ENCODE measurements around the gene DCHS2.

DCHS2 gene, protein sequence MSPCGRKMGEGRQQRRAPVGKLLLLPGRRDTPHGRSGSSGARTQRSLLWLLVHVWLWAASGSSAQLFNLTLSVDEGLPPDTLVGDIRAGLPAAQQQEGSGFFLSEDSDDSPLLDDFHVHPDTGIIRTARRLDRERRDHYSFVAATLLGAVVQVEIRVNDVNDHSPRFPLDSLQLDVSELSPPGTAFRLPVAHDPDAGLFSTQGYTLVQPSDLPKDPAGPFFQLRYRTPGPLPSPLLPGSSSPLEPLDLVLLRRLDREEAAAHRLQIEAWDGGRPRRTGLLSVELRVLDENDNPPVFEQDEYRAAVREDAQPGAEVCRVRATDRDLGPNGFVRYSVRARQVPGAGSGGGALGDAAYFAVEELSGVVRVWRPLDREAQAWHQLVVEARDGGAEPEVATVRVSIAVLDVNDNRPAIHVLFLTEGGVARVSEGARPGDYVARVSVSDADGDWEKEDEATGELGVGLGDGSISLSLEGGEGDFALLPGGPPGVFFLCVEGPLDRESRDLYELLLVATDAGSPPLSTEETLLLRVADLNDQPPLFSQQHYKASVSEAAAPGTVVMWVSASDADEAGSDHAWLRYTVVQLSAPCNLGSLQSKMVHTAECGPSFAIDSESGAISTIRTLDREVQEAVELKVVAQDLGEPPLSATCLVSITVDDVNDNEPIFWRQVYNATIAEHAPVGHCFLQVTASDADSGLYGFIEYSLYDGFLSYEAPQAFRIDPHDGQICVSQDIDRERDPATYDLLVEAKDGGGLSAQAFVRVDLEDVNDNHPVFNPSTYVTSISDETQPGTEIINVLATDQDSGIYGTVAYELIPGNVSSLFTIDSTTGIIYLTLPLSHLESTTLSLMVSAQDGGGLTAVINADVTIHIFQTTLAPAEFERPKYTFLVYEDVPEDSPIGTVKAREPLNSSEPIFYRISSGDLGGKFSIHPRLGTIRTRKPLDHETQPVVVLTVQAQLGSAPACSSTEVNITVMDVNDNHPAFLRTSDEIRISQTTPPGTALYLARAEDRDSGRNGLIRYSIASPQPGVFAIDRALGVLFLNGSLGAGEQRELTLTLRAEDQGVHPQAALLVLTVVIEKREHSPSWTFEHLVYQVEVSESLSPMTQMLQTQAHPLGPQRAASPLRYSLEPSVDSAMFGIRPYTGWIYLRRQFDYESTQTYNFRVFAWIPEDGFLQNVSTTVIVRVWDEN (N-terminal part only)

DNA sequence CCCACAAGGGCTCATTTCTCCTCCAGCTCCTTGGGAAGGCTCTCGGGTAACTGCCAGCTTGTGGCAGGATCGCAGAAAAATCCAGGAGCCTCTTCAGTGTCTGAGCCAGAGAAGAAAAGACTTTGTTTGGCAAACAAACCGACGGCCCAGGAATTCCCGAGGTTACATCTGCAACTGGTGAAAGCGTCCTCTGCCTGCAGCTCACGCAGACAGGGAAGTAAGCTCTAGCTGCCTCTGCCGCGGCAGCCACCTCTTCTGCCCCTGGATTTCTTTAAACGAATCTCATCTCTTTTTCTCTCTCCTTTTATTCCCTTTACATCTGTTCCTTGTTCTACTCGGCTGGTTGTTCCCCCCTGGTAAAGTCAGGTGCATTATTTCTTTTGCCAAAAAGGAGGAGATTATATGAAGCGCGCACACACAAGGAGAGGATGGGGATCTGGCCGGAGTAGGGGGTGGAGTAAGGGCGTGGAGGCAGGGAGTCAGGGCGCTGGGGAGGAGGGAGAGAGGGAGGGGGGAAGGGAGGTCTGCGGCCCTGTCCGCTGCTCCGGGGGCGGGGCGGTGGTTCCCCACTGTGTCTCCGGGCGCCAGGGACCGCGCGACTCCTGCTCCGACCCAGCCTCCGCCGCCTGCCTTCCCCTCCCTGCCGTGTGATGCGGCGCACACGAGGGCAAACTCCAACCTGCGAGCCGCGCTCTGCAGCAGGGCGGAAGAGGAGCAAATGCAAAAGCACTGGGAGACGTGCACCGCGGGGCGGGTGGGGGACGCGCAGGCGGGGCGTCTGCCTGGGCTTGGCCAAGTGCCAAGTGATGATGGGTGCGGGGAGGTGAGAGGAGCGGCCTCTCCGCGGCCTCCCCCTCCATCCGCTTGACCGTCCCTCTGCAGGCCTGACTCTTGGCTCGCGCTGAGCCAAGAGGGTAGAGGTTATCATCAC lies at the start of gene DCHS2:
Gene DCHS2 (minus strand): TSS at position 459 of the 931 bp plus-strand sequence. CDS start 444 bp downstream, at position 15.
- DNase-seq = peak in 1 of 2 donors; percentile 11

DNA sequence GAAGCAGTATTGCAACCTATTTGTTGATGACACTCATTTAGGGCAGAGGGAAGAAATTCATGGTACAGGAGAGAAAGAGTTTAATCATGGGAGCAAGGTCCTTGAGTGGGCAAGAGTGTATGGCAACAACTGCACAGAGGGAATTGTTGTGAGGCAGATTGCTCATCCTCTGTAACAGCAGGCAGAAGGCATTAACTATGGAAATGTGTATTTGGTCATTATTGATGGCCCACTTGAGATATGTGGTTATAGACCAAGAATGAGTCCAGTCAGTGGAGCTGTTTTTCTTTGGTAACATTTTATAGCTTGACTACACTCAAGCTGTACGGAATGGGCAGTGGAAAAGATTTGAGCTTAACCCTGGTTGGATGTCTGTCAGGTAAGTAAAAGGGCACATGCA lies 42.7 kb upstream of the DCHS2 start:
- no peak for DNase-seq

DNA sequence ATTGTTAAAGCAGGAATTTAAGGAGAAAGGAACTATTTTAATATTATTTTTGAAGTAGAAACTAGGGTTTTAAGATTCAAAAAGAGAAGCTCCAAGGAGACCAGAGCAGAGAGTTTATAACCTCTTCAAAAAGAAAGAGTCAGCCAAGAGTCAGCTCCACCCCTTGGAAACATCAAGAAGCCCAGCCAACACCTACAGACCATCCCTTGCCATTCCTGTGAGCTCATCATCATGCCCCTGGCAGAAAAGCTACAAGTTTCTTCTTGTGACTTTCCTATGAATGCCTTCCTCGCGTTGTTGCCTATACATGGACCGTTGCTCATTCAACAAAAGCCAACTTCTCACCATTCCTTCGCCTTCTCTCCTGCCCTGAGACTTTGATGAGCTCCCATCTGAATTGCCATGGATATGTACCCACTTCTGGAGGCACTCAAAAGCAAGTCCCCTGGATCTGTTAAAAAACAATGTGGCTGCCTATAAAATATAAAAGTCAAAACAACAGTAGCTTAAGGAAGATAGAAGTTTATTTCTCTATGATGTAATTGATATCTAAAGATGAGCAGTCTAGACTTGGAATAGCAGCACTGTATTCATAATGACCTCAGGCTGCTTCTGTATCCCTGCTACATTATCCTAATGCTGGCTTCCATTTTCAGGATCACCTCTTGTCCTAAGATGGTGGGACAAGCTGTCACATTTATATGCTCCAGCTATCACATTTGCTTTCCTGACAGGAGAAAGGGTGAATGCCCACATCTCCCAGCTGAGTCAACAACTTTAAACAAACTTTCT lies 38.3 kb upstream of the DCHS2 start:
- DNase-seq = no peak

DNA sequence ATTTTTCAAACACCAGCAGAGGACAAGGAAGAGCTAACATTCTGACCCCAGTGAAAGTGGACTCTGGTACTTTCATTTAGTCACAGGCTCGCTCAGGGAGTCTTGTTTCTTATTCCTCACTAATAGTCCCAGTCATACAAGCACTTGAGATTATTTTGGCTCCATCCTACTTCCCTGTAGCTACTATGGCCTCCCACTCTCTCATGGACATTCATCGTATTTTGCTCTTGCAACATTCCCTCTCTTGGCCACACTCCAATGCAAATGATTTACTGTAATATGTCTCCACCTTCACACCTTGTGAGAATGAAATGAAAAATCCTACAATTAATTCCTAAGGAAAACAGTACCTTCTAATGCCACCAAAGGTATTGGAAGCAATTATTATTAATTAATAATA lies 37.3 kb upstream of the DCHS2 start:
- no peak for DNase-seq

DNA sequence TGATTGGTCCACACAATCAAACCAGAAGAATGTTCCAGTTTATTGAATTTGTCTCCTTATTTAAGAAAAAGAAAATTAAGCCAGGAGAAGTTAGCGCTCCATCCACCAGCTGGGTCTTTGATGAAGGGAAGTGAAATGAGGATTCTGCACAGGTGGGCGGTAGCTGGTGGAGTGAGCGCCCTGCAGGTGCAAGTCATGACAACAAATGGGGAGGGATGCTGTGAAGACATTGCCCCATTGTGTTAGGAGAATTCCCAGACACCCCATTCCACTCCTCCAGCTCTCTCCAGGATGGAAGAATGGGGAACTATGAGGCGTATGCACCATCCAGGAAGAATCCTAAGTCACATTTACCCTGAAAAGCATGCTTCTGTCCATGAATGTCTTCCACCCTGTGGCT lies 35.7 kb upstream of the DCHS2 start:
- no peak for DNase-seq

DNA sequence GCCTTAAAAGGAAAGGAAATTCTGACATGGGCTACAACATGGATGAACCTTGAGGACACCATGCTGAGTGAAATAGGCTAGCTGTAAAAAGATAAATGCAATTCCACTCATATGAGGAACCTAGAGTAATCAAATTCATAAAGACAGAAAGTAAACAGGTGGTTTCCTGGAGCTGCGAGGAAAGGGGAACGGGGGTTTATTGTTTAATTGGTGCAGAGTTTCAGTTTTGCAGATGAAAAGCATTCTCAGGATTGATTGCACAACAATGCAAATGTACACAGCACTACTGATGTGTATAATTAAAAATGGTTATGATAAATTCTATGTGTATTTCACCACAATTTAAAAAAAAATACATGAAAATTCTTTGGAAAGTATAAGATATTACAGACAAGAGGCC lies 34.6 kb upstream of the DCHS2 start:
- no peak for DNase-seq

DNA sequence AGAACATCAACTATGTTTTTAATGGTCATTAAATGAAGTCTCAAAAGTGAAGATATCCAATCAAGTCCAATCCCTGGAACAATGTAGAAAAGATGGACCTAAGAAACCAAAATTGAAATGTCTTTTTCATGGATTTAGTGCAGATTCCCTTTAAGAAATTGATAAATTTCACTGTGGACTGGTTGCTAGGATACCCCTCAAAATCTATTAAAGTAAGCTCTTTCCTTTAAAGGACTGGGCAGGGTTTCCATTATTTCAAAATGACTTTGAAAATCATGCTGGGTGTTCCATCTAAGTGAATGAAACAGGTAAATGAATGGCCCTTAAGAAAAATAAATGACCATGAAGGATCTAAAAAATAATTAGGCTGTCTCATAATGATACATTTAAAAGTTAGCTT lies 30.0 kb upstream of the DCHS2 start:
- DNase-seq = no peak

DNA sequence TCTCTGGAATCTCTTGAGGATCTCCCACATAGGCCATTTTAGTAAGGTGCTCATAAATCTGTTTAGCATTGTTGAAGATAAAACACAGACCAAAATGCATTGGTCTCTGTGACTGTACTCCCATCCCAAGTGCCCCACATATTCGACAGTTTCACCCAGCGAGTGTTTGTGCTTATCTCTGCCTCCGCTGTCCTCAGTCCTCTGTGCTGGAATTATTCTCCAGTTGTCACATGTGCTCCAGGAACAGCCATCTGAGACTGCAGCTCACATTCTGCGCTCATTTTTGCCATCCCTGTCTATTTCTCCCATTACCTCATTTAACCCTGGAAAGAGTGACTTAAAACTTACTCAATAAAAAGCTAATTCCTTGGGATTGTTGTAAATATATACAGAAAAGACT lies 27.6 kb upstream of the DCHS2 start:
- no peak for DNase-seq

DNA sequence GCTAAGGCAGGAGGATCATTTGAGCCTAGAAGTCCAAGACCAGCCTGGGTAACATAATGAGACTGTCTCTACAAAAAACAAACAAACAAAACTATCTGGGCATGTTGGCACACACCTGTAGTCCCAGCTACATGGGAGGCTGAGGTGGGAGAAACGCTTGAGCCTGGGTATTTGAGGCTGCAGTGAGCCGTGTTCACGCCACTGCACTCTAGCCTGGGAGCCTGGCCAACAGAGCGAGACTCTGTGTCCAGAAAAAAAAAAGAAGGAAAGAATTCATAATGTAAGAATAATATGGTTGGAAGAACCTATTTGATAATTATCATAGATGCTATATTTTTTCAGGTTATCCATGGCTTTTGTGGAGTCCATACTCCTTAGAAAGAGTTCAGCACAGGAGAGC lies 26.0 kb upstream of the DCHS2 start:
- no peak for DNase-seq

DNA sequence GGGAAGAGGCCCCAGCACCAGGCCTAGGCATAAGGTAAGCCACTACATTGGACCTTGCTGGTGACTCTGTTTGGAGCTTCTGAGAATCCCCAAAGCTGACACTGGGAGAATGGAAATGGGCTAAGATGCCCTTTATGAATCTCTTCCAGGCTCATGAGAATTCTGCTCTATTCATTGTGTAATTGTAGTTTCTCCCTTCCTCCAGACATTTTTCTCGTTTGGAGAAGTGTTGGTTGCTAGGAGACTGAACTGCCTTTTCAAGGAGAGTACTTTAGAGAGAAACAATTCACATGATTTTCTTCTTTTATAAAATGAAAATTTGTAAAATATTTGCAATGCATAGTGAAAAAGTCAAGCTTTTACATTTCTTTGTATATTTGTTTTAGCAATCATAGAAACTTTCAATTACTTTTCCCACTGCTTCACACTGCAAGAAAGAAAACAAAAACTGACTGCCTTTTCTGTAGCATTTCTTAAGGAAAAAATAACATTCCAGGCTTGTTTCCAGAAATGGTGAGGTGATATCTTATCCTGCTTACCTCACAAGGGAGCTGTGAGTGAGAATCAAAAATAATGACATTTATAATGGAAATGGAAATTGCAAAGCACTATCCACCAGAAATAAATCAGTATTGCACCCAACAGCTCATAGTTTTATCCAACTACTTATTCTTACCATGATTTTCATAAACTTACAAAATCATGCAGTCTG lies 24.9 kb upstream of the DCHS2 start:
- DNase-seq = no peak

DNA sequence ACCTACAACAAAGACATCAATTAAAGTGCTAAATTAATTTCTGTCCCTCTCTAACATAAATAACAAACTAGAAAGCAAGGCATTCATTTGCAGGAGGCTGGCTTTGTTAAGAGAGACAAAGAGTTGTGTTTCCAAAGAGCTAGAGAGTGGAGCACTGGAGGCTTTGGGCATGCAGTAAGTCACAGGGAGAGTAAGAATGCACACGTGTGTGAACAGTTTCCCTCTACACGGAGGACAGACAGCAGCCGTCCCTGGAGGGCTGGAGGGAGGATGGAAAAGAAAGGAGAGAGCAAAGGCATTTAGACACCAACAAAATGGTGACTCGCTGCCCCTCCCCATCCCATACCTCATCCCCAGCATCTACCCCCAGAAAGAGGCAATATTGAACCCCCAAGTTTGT lies 20.4 kb upstream of the DCHS2 start:
- no peak for DNase-seq

DNA sequence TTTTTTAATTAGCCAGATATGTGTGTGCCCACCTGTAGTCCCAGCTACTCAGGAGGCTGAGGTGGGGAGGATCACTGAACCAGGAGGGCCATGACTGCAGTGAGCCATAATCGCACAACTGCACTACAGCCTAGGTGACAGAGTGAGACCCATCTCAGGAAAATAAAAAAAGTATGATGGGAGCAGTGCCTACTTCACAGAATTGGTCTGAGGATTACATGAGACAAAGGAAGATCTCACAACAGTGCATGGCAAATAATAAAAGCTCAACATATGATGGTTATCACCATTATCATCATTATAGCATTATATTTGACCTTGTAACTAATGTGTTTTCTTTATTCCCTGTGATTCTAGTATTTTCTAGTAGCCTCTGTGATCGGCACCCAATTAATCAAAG lies 19.9 kb upstream of the DCHS2 start:
- DNase-seq = no peak

DNA sequence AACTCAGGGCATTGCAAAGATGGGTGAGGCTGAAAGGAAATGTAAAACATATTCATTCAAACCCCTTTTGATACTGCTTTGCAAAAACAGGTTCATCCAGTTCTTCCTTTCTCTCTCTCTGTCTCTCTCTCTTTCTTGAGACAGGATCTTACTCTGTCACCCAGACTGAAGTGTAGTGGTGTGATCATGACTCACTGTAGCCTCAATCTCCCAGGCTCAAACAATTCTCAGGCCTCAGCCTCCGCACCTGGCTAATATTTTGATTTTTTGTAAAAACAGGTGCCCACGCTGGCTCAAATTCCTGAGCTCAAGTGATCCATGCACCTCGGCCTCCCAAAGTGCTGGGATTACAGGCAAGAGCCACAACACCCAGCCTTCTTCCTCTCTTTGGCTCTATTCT lies 15.6 kb upstream of the DCHS2 start:
- DNase-seq = no peak

DNA sequence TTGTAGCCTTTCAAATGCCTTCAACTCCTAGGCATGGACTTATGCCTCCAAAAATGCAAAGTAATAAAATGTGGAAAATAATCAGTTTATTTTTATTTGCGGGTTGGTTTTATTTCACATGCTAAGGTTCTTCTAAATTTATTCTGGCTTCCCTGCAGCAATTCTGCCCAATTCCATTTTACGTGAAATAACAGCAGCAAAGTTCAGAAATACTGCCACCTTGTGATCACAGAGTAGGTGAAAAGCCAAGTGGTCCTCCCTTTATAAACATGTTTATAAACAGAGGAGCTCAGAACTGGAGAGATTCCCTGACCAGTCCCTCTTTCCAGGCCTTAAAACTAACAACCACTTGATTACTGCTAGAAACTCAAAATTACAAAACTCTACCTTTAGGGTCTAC lies 14.7 kb upstream of the DCHS2 start:
- no peak for DNase-seq

DNA sequence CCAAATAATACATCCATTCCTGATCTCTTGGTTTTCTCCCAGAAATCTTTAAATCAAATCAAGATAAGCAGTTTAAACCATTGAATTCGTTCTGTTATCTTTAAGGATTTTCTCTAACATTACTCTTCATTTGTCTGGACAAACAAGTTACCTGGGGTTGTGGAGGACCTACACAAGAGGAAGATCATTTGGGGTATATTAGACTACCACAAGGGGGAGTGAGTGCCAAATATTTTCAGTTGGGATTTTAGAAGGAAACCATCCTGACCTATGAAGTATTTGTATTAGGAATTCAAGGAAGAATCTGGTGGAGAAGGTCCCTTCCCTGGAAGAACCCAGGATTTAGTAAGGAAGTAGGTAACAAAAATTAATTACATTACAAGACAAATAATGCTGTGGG lies 12.0 kb upstream of the DCHS2 start:
- DNase-seq = no peak

DNA sequence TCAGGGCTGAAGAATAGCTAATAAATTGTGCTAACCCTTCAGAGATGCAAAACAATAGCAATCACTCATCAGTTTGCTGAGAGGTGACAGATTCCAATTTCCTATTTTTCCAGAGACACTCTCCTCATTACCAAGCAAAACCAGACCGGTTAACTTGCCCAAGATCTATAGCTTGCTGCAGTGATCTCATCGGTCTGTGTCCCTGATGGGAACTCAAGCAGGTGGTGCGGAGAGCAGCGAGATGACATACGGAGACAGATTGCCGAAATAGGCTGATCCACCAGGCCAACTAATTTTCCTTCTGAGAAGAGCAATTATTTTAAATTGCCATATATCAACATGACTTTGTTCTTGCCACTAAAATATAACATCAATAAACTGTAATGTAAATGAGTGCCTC lies 10.5 kb upstream of the DCHS2 start:
- DNase-seq = no peak

DNA sequence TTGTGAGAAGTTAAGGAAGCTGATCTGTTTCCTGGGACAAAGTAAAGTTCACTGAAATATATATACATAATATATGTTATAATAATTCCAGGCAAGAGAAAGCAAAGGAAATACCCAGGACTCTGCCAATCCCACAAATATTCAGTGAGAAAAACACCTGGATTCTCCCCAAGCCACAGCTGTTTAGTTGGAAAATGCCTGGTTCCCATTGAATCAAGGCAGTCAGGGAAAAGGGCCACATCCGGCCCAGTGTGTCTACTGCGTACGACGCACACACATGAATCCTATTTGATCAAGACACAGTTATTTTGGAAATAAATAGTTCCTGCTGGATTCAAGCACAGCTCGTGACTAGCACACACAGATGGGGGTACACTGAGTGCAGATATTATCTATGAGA lies 6.3 kb upstream of the DCHS2 start:
- no peak for DNase-seq

DNA sequence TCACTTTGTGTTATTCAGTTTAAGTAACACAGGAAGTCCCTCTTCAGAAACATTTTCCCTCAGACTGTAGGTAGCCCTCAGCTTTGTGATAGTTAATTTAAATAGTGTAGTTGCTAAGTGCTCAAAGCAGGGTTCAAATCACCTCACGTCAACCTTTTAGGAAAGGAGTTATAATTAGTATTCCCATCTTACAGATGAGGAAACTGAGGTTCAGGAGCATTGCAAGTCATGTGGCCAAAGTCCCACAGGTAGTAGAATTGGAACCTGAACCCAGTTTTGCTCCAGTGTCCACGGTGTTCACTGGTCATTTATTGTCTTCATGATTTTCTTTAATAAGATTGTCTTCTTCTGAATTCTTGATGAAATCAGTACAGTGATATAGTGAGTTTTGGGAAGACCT lies 4.3 kb upstream of the DCHS2 start:
- no peak for DNase-seq

DNA sequence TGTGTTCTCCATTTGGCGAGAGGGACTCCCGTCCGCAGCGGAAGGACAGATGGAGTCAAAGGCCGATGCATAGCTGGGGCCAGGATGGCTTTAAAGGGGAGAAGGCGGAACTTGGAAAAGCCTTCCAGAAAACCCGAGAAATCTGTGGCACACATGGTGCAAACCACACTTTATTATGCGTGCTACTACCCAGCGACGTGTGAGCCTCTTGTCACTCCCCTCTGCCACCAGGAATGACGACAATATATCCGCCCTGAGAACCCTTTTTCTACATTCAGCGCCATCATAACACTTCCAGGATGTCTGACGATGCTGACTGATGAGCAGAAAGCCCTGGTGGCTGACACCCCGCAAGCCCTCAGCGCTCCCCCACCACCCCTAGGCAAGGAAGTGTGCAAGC lies 689 bp upstream of the DCHS2 start:
- no peak for DNase-seq

DNA sequence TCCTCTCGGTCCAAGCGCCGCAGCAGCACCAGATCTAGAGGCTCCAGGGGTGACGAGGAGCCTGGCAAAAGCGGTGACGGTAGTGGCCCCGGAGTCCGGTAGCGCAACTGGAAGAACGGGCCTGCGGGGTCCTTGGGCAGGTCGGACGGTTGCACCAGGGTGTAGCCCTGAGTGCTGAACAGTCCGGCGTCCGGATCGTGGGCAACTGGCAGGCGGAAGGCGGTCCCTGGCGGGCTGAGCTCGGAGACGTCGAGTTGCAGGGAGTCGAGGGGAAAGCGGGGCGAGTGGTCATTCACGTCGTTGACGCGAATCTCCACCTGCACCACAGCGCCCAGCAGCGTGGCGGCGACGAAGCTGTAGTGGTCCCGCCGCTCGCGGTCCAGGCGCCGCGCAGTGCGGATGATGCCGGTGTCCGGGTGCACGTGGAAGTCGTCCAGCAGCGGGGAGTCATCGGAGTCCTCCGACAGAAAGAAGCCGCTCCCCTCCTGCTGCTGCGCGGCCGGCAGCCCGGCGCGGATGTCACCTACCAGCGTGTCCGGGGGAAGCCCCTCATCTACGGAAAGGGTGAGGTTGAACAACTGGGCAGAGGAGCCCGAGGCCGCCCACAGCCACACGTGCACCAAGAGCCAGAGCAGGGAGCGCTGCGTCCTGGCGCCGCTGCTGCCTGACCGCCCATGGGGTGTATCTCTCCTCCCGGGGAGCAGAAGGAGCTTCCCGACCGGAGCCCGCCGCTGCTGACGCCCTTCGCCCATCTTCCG lies 837 bp downstream of the DCHS2 start:
- DNase-seq = no peak
